Amniotic epithelial cell (primary cell): ENCODE data around the gene AMD1.
"Not testable (repeated sequence)": the region's sequence is repeated elsewhere in the genome, so short reads cannot be mapped to it uniquely, and the experiment has no call there.

Experiments used
- DNase-seq: peaks from one replicate; pipeline ENCODE4 v3.0.0-alpha.2; 2010; ENCODE audit warnings: low read depth

AMD1 gene

GRCh38 chr6:110877569-110877968 is 3.0 kb downstream of the AMD1 start:
- no peak for DNase-seq

- DNase-seq = peak; percentile 61
Observed at GRCh38 chr6:110878751-110879522, 4.4 kb downstream of the AMD1 start.

GRCh38 chr6:110880651-110881050 is 6.1 kb downstream of the AMD1 start:
- DNase-seq = no peak

- DNase-seq = no peak
Observed at GRCh38 chr6:110881546-110882273, 7.1 kb downstream of the AMD1 start.

- DNase-seq = peak; percentile 37
Observed at GRCh38 chr6:110882274-110882619, 7.7 kb downstream of the AMD1 start.

GRCh38 chr6:110882824-110883554 is 8.4 kb downstream of the AMD1 start:
- DNase-seq = no peak

- DNase-seq = no peak
Observed at GRCh38 chr6:110884321-110884720, 9.7 kb downstream of the AMD1 start.

- DNase-seq = no peak
Observed at GRCh38 chr6:110885526-110885925, 10.9 kb downstream of the AMD1 start.

- no peak for DNase-seq
Observed at GRCh38 chr6:110886555-110887167, 12.1 kb downstream of the AMD1 start.

GRCh38 chr6:110890288-110890687 is 15.7 kb downstream of the AMD1 start:
- DNase-seq = no peak

- DNase-seq = no peak
Observed at GRCh38 chr6:110895907-110896608, 21.5 kb downstream of the AMD1 start.

GRCh38 chr6:110897433-110897832 is 22.8 kb downstream of the AMD1 start:
- peak; percentile 58 for DNase-seq

- no peak for DNase-seq
Observed at GRCh38 chr6:110898111-110898510, 23.5 kb downstream of the AMD1 start.

- DNase-seq = no peak
Observed at GRCh38 chr6:110900028-110900598, 25.5 kb downstream of the AMD1 start.

GRCh38 chr6:110901601-110902000 is 27.0 kb downstream of the AMD1 start:
- not testable (repeated sequence) for DNase-seq

- no peak for DNase-seq
Observed at GRCh38 chr6:110902091-110902490, 27.5 kb downstream of the AMD1 start.

GRCh38 chr6:110906273-110906672 is 31.7 kb downstream of the AMD1 start:
- DNase-seq = not testable (repeated sequence)

GRCh38 chr6:110930781-110931180 is 56.2 kb downstream of the AMD1 start:
- DNase-seq = no peak

GRCh38 chr6:110933912-110934311 is 59.3 kb downstream of the AMD1 start:
- DNase-seq = no peak

GRCh38 chr6:110934381-110934898 is 59.9 kb downstream of the AMD1 start:
- DNase-seq = no peak

- DNase-seq = no peak
Observed at GRCh38 chr6:110935171-110935570, 60.6 kb downstream of the AMD1 start.
